GM23248 (cell line): ENCODE measurements around the gene FAM169A. TPM values are rescaled to one million over a fixed set of nuclear protein-coding genes. Genes with fewer than 3 reads are reported as not detected.
"Not testable (repeated sequence)": the region's sequence is repeated elsewhere in the genome, so short reads cannot be mapped to it uniquely, and the experiment has no call there.

Experiments
- DNase-seq: peaks from one replicate; pipeline ENCODE4 v3.0.0-alpha.2; 2015
- H2AFZ ChIP-seq: fragments of 200-600 bp; sonication (generic); 2 replicates; pipeline ENCODE4 v1.6.1; 2016; ENCODE audit warnings: antibody characterized with exemption
- H3F3A ChIP-seq: fragments of 200-600 bp; sonication (generic); 2 replicates; pipeline ENCODE4 v1.6.1; 2016; ENCODE audit warnings: mild to moderate bottlenecking, antibody characterized with exemption, mixed run types; ENCODE audit not compliant: insufficient read depth
- H3K27ac ChIP-seq: fragments of 200-600 bp; sonication (generic); 2 replicates; pipeline ENCODE4 v1.5.1; 2016; ENCODE audit warnings: mild to moderate bottlenecking
- H3K27me3 ChIP-seq: fragments of 200-600 bp; sonication (generic); replicated peaks from 2 replicates; pipeline ENCODE4 v1.6.1; 2016; ENCODE audit warnings: mild to moderate bottlenecking; ENCODE audit not compliant: insufficient read depth
- H3K36me3 ChIP-seq: fragments of 200-600 bp; sonication (generic); 2 replicates; pipeline ENCODE4 v1.6.1; 2016; ENCODE audit warnings: low read depth, mild to moderate bottlenecking
- H3K4me1 ChIP-seq: fragments of 200-600 bp; sonication (generic); 2 replicates; pipeline ENCODE4 v1.6.1; 2016; ENCODE audit warnings: mild to moderate bottlenecking; ENCODE audit not compliant: insufficient read depth
- H3K4me2 ChIP-seq: fragments of 200-600 bp; sonication (generic); one replicate; pipeline ENCODE4 v1.6.1; 2016; ENCODE audit warnings: mild to moderate bottlenecking; ENCODE audit not compliant: unreplicated experiment
- H3K4me3 ChIP-seq: fragments of 200-600 bp; sonication (generic); 2 replicates; pipeline ENCODE4 v1.5.1; 2016; ENCODE audit warnings: mild to moderate bottlenecking
- H3K79me2 ChIP-seq: fragments of 200-600 bp; sonication (generic); 2 replicates; pipeline ENCODE4 v1.6.1; 2016; ENCODE audit warnings: mild to moderate bottlenecking; ENCODE audit not compliant: insufficient read depth
- H3K9ac ChIP-seq: fragments of 200-600 bp; sonication (generic); 2 replicates; pipeline ENCODE4 v1.6.1; 2016; ENCODE audit warnings: mild to moderate bottlenecking
- H3K9me2 ChIP-seq: fragments of 200-600 bp; sonication (generic); 2 replicates; pipeline ENCODE4 v1.6.1; 2016; ENCODE audit warnings: mixed run types, mild to moderate bottlenecking, moderate library complexity; ENCODE audit not compliant: insufficient read depth
- H3K9me3 ChIP-seq: fragments of 200-600 bp; sonication (generic); one replicate; pipeline ENCODE4 v1.6.1; 2017; ENCODE audit warnings: low read depth
- H4K20me1 ChIP-seq: fragments of 200-600 bp; sonication (generic); 2 replicates; pipeline ENCODE4 v1.6.0; 2016; ENCODE audit not compliant: insufficient read depth
- EZH2 ChIP-seq: fragments of 200-600 bp; sonication (generic); IDR thresholded peaks from 2 replicates; pipeline ENCODE4 v1.6.1; 2018; ENCODE audit warnings: antibody characterized with exemption, mild to moderate bottlenecking; ENCODE audit not compliant: insufficient read depth, poor library complexity, severe bottlenecking
- EZH2phosphoT487 ChIP-seq: fragments of 200-600 bp; sonication (generic); IDR thresholded peaks from 2 replicates; pipeline ENCODE4 v1.6.1; 2018; ENCODE audit warnings: antibody characterized with exemption, moderate library complexity, mild to moderate bottlenecking, low read depth; ENCODE audit not compliant: insufficient read depth
- WGBS, 2 experiments: methylation state at CpG; one replicate each; pipeline ENCODE4 v1.1.6; 2015 to 2017; ENCODE audit warnings: low lambda C conversion rate in 2 of 2, low coverage in 1 of 2; ENCODE audit errors: missing lambda C conversion rate in 2 of 2; 5-methylcytosine and 5-hydroxymethylcytosine counted together
- in situ Hi-C: fragments of 300-500 bp; cut with MboI; formaldehyde crosslinking; loops from 2 replicates; pipeline ENCODE4 v1.15.0; 2020
- polyA plus RNA-seq: library from polyadenylated mRNA; unstranded; fragments of >200 nt; fragmentation: Nextera tagmentation; extraction: Ambion mirVana; gene quantifications from 2 replicates; pipeline ENCODE4 v1.2.1, GENCODE V29; 2016
- total RNA-seq: library from RNA; depleted of rRNA; stranded (reverse); fragments of >200 nt; shearing (Covaris generic); gene quantifications from 2 replicates; pipeline ENCODE4 v1.2.3, GENCODE V29; 2014; rRNA removed

The FAM169A gene, protein sequence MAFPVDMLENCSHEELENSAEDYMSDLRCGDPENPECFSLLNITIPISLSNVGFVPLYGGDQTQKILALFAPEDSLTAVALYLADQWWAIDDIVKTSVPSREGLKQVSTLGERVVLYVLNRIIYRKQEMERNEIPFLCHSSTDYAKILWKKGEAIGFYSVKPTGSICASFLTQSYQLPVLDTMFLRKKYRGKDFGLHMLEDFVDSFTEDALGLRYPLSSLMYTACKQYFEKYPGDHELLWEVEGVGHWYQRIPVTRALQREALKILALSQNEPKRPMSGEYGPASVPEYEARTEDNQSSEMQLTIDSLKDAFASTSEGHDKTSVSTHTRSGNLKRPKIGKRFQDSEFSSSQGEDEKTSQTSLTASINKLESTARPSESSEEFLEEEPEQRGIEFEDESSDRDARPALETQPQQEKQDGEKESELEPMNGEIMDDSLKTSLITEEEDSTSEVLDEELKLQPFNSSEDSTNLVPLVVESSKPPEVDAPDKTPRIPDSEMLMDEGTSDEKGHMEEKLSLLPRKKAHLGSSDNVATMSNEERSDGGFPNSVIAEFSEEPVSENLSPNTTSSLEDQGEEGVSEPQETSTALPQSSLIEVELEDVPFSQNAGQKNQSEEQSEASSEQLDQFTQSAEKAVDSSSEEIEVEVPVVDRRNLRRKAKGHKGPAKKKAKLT
- 0.22 TPM in 1 of 2 replicates, not detected in the other for total RNA-seq
- 0.08 TPM in 1 of 2 replicates, not detected in the other for polyA plus RNA-seq

DNA sequence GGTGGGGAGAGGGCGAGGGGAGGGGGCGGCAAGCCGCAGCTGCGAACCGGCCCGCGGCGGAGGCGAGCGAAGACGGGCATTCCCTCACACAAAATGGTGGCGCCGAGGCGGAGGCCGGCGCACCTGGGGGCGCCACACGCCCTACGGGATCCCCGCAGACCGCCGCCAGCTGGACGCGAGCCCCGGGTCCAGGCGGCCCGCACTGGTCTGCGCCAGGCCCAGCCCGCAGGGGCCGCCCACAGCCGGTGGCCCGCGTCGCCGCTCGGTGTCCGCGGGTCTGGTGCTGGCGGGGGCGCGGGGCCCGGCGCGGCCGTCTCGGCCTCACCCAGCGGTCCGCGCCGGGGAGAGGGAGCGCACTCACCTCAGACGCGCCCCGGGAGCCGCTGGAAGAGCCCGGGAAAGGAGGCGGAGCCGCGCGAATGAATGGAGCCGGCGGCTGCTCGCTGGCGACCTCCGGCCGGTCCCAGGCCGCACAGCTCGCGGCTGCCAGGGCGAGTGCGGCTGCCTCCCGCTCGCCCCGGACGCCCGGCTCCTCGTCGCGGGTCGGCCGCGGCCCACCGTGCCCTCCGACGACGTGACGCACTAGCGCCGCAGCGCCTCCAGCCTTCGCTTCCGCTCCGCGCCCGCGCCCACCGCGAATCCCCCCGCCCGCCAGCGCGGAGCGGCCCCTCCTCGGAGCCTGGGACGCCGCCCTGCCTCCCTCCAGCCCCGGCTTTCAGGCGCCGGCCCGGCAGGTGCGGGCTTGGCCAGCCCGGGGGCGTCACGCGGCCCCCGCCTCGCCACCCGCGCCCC is at the start of gene FAM169A:
Gene FAM169A, minus strand, starts transcription at position 584 of the 792 bp plus-strand sequence. CDS start 24,711 bp downstream, outside the sequence.
- H3K27me3 ChIP-seq: peaks cover 47% of the 10 kb centered on the region

DNA sequence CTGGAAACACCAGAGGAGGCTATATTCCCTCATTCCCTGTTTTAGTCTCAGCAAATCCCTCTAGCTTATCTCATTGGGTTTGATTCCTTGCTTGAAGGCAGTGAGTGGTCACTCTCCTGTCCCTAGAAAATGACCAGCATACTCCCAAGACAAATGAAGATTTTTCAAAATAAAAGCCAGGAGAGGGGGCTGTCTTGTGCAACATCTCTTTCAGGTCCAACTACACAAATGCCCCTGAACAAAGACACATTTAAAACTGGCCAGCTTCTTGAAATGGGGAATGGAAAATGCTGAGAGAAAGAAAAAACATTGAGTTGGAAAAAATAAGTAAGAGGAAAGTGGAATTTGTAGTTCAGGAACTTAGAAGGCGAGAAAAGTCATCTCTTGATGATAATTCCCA is 49.3 kb upstream of the FAM169A start:
- in situ Hi-C loops: loop anchor here (5.0 to 10.0 kb wide), 2 partner anchors 143 to 251 kb away; no protein-coding TSS in a partner anchor
- no peaks in the 10 kb centered on the region for H3F3A ChIP-seq
- no peak overlapping the region for H3K4me2 ChIP-seq
- H3K9ac ChIP-seq: no peak overlapping the region
- H3K36me3 ChIP-seq: no peaks in the 10 kb centered on the region
- no peaks in the 10 kb centered on the region for H4K20me1 ChIP-seq
- no peak overlapping the region for H3K27ac ChIP-seq
- no peak overlapping the region for H3K4me3 ChIP-seq
- 86 to 90% methylated on average over 1 of the region's 1 CpG for WGBS, 2 experiments
- TF ChIP-seq EZH2phosphoT487: no peak
- TF ChIP-seq EZH2: no peak
- H3K9me3 ChIP-seq: no peaks in the 10 kb centered on the region
- peaks cover 7% of the 10 kb centered on the region; the same call in 1 of the 2 replicates for H3K27me3 ChIP-seq
- H3K4me1 ChIP-seq: no peaks in the 10 kb centered on the region
- DNase-seq: no peak
- no peak overlapping the region for H2AFZ ChIP-seq
- no peaks in the 10 kb centered on the region for H3K79me2 ChIP-seq
- no peaks in the 10 kb centered on the region for H3K9me2 ChIP-seq

More for the DNA sequence above, at the start of gene FAM169A:
- Histone ChIP-seq H4K20me1 (no peaks in the 10 kb centered on the region), H3K27ac (no peak within 1 kb of the TSS), H3K4me3 (peak within 1 kb of the TSS; percentile 72), H3K4me1 (no peaks in the 10 kb centered on the region), H3K9me3 (no peaks in the 10 kb centered on the region), H3K79me2 (no peaks in the 10 kb centered on the region), H3K4me2 (peak within 1 kb of the TSS; percentile 64), H2AFZ (peak within 1 kb of the TSS; percentile 88), H3K9ac (peak within 1 kb of the TSS; percentile 59), H3K36me3 (no peaks in the 10 kb centered on the region), H3K9me2 (no peaks in the 10 kb centered on the region), H3F3A (no peaks in the 10 kb centered on the region)
- peak; percentile 68 for DNase-seq
- WGBS, 2 experiments: 2% methylated on average over 35 to 89 of the region's 119 CpGs
- TF ChIP-seq EZH2: no peak
- in situ Hi-C loops: no loop called here

DNA sequence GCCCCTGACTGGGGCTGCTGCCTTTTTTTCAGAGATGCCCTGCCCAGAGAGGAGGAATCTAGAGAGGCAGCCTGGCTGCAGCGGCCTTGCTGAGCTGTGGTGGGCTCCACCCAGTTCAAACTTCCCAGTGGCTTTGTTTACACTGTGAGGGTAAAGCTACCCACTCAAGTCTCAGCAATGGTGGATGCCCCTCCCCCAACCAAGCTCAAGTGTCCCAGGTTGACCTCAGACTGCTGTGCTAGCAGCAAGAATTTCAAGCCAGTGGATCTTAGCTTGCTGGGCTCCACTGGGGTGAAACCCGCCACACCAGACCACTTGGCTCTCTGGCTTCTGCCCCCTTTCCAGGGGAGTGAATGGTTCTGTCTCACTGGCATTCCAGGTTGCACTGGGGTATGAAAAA is 45.2 kb upstream of the FAM169A start:
- not testable (repeated sequence) for H3K27me3 ChIP-seq, H2AFZ ChIP-seq, H3F3A ChIP-seq, DNase-seq, H3K9me2 ChIP-seq, H3K4me1 ChIP-seq, H3K36me3 ChIP-seq, H3K9me3 ChIP-seq, H4K20me1 ChIP-seq, H3K27ac ChIP-seq, H3K79me2 ChIP-seq, H3K4me2 ChIP-seq, H3K9ac ChIP-seq, H3K4me3 ChIP-seq
- WGBS, 2 experiments: 65 to 72% methylated on average over 2 of the region's 2 CpGs
- in situ Hi-C loops: loop anchor here (10.0 kb wide), 1 partner anchor 247 kb away; no protein-coding TSS in a partner anchor

DNA sequence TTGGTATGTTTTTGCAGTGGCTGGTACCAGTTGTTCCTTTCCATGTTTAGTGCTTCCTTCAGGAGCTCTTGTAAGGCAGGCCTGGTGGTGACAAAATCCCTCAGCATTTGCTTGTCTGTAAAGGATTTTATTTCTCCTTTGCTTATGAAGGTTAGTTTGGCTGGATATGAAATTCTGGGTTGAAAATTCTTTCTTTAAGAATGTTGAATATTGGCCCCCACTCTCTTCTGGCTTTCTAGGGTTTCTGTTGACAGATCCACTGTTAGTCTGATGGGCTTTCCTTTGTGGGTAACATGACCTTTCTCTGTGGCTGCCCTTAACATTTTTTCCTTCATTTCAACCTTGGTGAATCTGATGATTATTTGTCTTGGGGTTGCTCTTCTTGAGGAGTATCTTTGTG is 43.7 kb upstream of the FAM169A start:
- not testable (repeated sequence) for H2AFZ ChIP-seq, H3K9me2 ChIP-seq, H3K4me2 ChIP-seq, DNase-seq, H3F3A ChIP-seq, H3K79me2 ChIP-seq, H3K4me3 ChIP-seq, H3K27me3 ChIP-seq, H3K9ac ChIP-seq, H4K20me1 ChIP-seq, H3K36me3 ChIP-seq, H3K27ac ChIP-seq, H3K4me1 ChIP-seq, H3K9me3 ChIP-seq
- in situ Hi-C loops: loop anchor here (10.0 kb wide), 1 partner anchor 245 kb away; no protein-coding TSS in a partner anchor

DNA sequence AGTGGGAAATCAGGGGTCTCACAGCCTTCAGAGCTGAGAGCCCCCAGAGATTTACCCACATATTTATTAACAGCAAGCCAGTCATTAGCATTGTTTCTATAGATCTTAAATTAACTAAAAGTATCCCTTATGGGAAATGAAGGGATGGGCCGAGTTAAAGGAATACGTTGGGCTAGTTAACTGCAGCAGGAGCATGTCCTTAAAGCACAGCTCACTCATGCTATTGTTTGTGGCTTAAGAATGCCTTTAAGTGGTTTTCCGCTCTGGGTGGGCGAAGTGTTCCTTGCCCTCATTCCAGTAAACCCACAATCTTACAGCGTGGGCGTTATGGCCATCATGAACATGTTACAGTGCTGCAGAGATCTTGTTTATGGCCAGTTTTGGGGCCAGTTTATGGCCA is 42.0 kb upstream of the FAM169A start:
- H3K27ac ChIP-seq, H3F3A ChIP-seq, H3K36me3 ChIP-seq, H3K4me2 ChIP-seq, H3K9ac ChIP-seq, H3K9me2 ChIP-seq, H3K9me3 ChIP-seq, H3K4me1 ChIP-seq, H3K79me2 ChIP-seq, DNase-seq, H4K20me1 ChIP-seq, H2AFZ ChIP-seq, H3K27me3 ChIP-seq, H3K4me3 ChIP-seq, in situ Hi-C loops: not testable (repeated sequence)
- WGBS, 2 experiments: 68 to 70% methylated on average over 6 of the region's 6 CpGs

DNA sequence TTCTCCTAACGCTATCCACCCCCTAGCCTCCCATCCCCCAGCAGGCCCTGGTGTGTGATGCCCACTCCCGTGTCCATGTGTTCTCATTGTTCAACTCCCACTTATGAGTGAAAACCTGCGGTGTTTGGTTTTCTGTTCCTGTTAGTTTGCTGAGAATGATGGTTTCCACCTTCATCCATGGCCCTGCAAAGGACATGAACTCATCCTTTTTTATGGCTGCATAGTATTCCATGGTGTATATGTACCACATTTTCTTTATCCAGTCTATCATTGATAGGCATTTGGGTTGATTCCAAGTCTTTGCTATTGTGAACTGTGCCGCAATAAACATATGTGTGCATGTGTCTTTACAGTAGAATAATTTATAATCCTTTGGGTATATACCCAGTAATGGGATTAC is 38.5 kb upstream of the FAM169A start:
- H3K36me3 ChIP-seq, H3K4me3 ChIP-seq, H3K4me1 ChIP-seq, DNase-seq, in situ Hi-C loops, H3K79me2 ChIP-seq, H4K20me1 ChIP-seq, H3K9ac ChIP-seq, H3K27me3 ChIP-seq, H3K27ac ChIP-seq, H3F3A ChIP-seq, H2AFZ ChIP-seq, H3K4me2 ChIP-seq, H3K9me3 ChIP-seq, H3K9me2 ChIP-seq: not testable (repeated sequence)
- WGBS, 2 experiments: 75 to 79% methylated on average over 4 of the region's 4 CpGs
